Lung (tissue), 12 donors: ENCODE measurements around the gene SLC36A1. TPM values are rescaled to one million over a fixed set of nuclear protein-coding genes. Genes with fewer than 3 reads are reported as not detected.

Experiments used
- ATAC-seq: fragments of 200-7000 bp; cut with Tn5 transposase; one replicate; pipeline ENCODE4 v1.9.1; 2020; ENCODE audit warnings: moderate number of reproducible peaks; ENCODE audit not compliant: insufficient read depth, low FRiP score
- DNase-seq, 3 donors: peaks; one replicate each; pipeline ENCODE4 v3.0.0-alpha.2; 2013 to 2017
- H3K27ac ChIP-seq, 2 donors: one replicate each; pipeline ENCODE4 v1.5.1; 2013; ENCODE audit warnings: mild to moderate bottlenecking in 2 of 2, moderate library complexity in 2 of 2, control low read depth in 1 of 2, inconsistent platforms in 1 of 2, low read depth in 1 of 2, low read length in 1 of 2
- H3K27me3 ChIP-seq, 3 donors: one replicate each; pipeline ENCODE4 v1.5.1; 2013; ENCODE audit warnings: low read length in 2 of 3; ENCODE audit not compliant: control insufficient read depth in 3 of 3, insufficient read depth in 3 of 3
- H3K36me3 ChIP-seq, 4 donors: one replicate each; pipeline ENCODE4 v1.5.1; 2013; ENCODE audit warnings: low read length in 4 of 4, mild to moderate bottlenecking in 1 of 4, moderate library complexity in 1 of 4; ENCODE audit not compliant: control insufficient read depth in 4 of 4, insufficient read depth in 4 of 4
- H3K4me1 ChIP-seq, 5 donors: one replicate each; pipeline ENCODE4 v1.5.1; 2013; ENCODE audit warnings: low read length in 5 of 5, mild to moderate bottlenecking in 2 of 5, moderate library complexity in 1 of 5; ENCODE audit not compliant: control insufficient read depth in 5 of 5, insufficient read depth in 5 of 5
- H3K4me3 ChIP-seq: one replicate; pipeline ENCODE4 v1.5.1; 2013; ENCODE audit warnings: mild to moderate bottlenecking, control low read depth, moderate library complexity
- H3K9ac ChIP-seq, 2 donors: one replicate each; pipeline ENCODE4 v1.5.1; 2013; ENCODE audit warnings: low read length in 2 of 2, control low read depth in 1 of 2; ENCODE audit not compliant: insufficient read depth in 1 of 2
- H3K9me3 ChIP-seq, 4 donors: one replicate each; pipeline ENCODE4 v1.5.1; 2013; ENCODE audit warnings: low read length in 3 of 4, mild to moderate bottlenecking in 1 of 4, moderate library complexity in 1 of 4; ENCODE audit not compliant: control insufficient read depth in 4 of 4, insufficient read depth in 3 of 4
- WGBS, 2 donors: extraction: QIAGEN DNeasy Blood & Tissue Kit; methylation state at CpG; one replicate each; pipeline ENCODE4 v1.1.7; 2013; 5-methylcytosine and 5-hydroxymethylcytosine counted together
- polyA plus RNA-seq, 2 donors: library from polyadenylated mRNA; stranded (reverse); fragments of 200-250 nt; gene quantifications; one replicate each; pipeline ENCODE4 v1.2.1, GENCODE V29; 2013
- total RNA-seq, 2 donors: library from RNA; depleted of rRNA in 1 of 2; stranded (reverse); fragments of >200 nt in 1 of 2; gene quantifications; one replicate each; pipeline ENCODE4 v1.2.1, GENCODE V29; 2014 to 2021
- TF ChIP-seq, protein P1 (sequence below): IDR thresholded peaks from 2 replicates; pipeline ENCODE4 v1.5.1; 2012; ENCODE audit warnings: mild to moderate bottlenecking; ENCODE audit errors: control extremely low read depth, extremely low read depth
- donor health status: control.
- donor health status: control.
- donor health status: Bipolar disorder and iron deficiency.
- donor health status: healthy.
- donor health status: DM: yes; HTN: yes; CAD: no.

Gene SLC36A1
- total and polyA plus RNA-seq, 4 donors = 2.0 to 22.0 (median 9.9) TPM

DNA sequence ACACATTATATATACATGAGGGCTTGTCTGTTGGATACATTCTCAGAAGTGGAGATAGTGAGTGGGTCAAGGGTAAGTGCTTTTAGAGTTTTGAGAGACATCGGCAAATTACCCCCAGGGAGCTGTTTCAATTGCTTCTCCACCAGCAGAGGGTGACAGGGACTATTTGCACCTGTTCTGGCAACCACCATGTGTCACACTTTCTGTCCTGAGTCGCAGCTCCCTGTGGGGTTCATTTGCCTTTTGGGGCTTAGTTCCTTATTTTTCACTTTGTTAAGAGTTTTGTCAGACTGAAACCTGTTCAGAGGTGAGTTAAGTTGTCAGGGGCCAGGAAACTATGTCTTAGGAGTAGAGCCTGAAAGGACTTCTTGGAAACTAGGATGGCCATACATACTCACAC is 20.1 kb upstream of the SLC36A1 start:
- ATAC-seq = no peak
- H3K4me1 ChIP-seq = no peaks in the 10 kb centered on the region
- no peak overlapping the region for H3K27ac ChIP-seq
- H3K9ac ChIP-seq = no peak overlapping the region
- no peaks in the 10 kb centered on the region for H3K36me3 ChIP-seq
- H3K4me3 ChIP-seq = no peak overlapping the region
- no peak for DNase-seq
- H3K27me3 ChIP-seq = no peaks in the 10 kb centered on the region
- WGBS, 2 donors = 65 to 97% methylated on average over 2 of the region's 2 CpGs
- H3K9me3 ChIP-seq = no peaks in the 10 kb centered on the region
- TF ChIP-seq, protein P1, sequence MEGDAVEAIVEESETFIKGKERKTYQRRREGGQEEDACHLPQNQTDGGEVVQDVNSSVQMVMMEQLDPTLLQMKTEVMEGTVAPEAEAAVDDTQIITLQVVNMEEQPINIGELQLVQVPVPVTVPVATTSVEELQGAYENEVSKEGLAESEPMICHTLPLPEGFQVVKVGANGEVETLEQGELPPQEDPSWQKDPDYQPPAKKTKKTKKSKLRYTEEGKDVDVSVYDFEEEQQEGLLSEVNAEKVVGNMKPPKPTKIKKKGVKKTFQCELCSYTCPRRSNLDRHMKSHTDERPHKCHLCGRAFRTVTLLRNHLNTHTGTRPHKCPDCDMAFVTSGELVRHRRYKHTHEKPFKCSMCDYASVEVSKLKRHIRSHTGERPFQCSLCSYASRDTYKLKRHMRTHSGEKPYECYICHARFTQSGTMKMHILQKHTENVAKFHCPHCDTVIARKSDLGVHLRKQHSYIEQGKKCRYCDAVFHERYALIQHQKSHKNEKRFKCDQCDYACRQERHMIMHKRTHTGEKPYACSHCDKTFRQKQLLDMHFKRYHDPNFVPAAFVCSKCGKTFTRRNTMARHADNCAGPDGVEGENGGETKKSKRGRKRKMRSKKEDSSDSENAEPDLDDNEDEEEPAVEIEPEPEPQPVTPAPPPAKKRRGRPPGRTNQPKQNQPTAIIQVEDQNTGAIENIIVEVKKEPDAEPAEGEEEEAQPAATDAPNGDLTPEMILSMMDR = no peak

DNA sequence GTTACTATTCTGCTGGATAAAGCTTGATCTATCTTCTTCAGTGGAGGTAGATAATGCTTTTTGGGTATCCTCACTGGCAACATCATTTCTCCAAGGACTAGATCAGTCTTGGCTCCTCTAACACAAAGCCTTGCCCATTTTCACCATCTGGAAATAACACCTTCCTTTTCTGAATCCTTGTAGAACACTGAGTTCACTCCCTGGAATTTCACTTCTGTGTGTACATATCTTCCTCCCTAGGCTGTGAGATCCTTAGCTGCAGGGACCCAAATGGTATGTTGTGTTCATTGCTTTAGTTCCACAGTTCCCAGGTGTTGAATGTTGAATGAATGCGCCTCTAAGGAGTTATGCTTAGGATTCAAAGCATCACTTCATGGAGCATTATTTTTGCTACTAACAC is 16.7 kb upstream of the SLC36A1 start:
- H3K27me3 ChIP-seq = peaks cover 0 to 2% (median 0%) of the 10 kb centered on the region in 3 donors
- WGBS, 2 donors = 97 to 100% methylated on average over 1 of the region's 1 CpG
- no peak overlapping the region for H3K4me3 ChIP-seq
- TF ChIP-seq, protein P1 = no peak
- H3K9me3 ChIP-seq = no peaks in the 10 kb centered on the region
- no peaks in the 10 kb centered on the region for H3K4me1 ChIP-seq
- DNase-seq = no peak
- H3K9ac ChIP-seq = no peak overlapping the region
- no peak overlapping the region for H3K27ac ChIP-seq
- no peaks in the 10 kb centered on the region for H3K36me3 ChIP-seq
- ATAC-seq = no peak

DNA sequence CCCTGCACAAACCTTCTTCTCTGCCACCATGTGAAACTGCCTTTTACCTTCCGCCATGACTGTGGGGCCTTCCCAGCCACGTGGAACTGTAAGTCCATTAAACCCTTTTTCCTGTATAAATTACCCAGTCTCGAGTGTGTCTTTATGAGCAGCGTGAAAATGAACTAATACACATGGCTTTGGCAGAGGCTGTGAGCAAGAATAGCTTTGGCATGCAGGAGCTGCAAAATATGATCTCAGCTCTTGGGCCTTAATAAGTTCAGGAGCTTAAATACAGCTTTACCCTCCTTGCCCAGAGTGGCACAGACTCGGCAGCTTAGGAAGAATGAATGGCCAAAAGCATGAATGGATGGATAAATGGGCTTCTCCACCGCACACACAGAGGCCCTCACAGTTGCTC is 15.7 kb upstream of the SLC36A1 start:
- Histone ChIP-seq H3K36me3 (no peaks in the 10 kb centered on the region), H3K4me1 (no peaks in the 10 kb centered on the region), H3K4me3 (no peak overlapping the region), H3K27me3 (peaks cover 0 to 5% (median 0%) of the 10 kb centered on the region in 3 donors), H3K9ac (no peak overlapping the region), H3K9me3 (no peaks in the 10 kb centered on the region), H3K27ac (no peak overlapping the region)
- TF ChIP-seq, protein P1 = no peak
- ATAC-seq = no peak
- WGBS, 2 donors = 79 to 87% methylated on average over 6 of the region's 6 CpGs
- DNase-seq = no peak

DNA sequence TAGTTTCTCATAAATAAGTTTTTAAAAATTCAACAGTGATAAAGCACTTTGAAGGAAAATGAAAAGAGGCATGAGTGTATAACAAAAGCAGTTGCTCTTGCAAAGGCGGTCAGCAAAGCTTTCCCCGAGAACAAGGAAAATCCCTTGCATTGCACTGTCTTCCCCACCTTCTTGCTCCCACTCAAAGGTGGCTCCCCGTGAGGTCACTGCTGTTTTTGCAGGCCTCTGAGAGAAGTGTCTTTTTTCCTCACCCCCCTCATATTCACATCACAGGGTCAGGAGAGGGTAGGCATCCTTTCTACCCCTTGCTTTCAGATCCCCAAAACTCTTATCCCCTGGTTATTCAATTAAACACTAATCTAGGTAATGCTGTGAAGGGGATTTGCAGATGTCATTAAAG is 15.2 kb upstream of the SLC36A1 start:
- TF ChIP-seq, protein P1 = no peak
- DNase-seq (no peak), ATAC-seq (no peak)
- Histone ChIP-seq H3K27ac (no peak overlapping the region), H3K27me3 (peaks cover 0 to 5% (median 0%) of the 10 kb centered on the region in 3 donors), H3K4me1 (no peaks in the 10 kb centered on the region), H3K9me3 (no peaks in the 10 kb centered on the region), H3K4me3 (no peak overlapping the region), H3K36me3 (no peaks in the 10 kb centered on the region), H3K9ac (no peak overlapping the region)
- 95% methylated on average over 3 of the region's 3 CpGs for WGBS, 2 donors
